HG02973 (cell line): Measurements from ENCODE around the gene PLS3.

Source experiments
- ATAC-seq: cut with Tn5 transposase; IDR thresholded peaks from one replicate; pipeline ENCODE4 v1.9.1; 2021; ENCODE audit warnings: moderate library complexity; ENCODE audit not compliant: unreplicated experiment

Gene PLS3

GRCh38 chrX:115564243-115564642 is 3.3 kb downstream of the PLS3 start:
- ATAC-seq: no peak

DNA sequence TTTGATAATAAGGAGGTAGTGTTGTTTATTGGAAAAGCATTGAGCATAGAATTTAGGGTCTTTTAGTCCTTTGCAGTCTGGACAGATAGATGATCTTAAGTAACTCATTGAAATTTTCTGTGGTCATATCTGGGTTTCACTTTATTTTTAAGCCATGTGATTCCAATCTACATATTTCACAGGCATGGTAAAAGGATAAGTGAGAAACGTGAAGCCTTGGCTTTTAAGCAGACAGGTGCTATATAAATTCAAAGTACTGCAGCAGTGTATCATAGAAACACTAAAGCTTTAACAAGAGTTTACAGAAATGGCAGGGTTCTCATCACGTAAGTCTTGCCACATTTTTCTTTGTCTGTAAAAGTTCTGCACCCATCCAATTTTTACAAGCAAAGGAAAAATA is 4.9 kb downstream of the PLS3 start:
- no peak for ATAC-seq

DNA sequence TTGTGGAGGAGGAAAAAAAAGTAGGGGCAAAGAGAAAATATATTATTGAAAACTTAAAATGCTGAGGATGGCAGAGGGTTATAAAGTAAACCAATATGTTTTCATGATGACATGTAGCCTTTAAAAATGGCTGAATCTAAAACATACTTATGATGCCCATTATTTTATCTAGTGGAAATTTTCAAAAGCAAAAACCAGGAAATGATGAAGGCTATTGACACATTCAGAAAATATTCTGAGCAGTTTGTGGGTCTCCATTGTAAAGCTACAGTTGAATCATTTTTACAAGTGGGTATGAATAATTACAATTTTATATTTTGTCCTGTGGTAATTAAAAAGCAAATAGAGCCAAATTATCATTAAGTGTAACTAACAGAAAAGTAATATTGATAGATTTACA is 10.7 kb downstream of the PLS3 start:
- ATAC-seq: no peak

DNA sequence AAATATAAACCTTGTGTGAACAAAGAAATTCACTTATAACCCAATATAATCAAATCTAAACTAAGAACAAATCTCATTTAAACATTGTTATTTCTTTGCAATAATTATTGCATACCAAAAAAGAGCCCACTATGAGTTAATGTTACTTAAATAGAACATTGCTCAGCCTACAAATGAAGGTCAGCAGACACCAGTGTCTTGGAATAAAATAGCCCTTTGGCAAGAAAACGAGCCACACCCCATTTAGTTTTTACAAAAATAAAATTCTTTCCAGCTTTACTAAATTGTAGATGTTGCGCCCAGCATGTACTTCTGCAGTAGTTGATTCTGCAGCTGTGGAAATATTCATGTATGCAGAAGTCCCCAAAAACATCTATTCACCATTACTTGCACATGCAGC is 12.2 kb downstream of the PLS3 start:
- ATAC-seq: no peak

GRCh38 chrX:115576676-115577075 is 15.7 kb downstream of the PLS3 start:
- no peak for ATAC-seq

GRCh38 chrX:115579327-115579726 is 18.4 kb downstream of the PLS3 start:
- no peak for ATAC-seq

DNA sequence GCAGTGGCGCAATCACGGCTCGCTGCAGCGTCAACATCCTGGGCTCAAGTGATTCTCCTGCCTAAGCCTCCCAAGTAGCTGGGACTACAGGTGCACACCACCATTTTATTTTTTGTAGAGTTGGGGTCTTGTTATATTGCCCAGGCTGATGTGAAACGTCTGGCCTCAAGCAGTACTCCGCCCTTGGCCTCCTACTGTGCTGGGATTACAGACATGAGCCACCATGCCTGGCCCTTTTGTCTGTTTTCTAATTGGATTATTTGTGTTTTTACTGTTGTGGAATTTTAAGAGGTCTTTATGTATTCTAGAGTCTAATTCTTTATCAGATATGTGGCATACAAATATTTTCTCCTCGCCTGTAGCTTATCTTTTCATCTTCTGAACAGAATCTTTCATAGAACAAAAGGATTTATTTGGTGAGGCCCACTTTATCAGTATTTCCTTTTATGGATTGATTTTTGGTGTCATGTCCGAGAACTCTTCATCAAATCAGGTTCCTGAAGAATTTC is 18.9 kb downstream of the PLS3 start:
- no peak for ATAC-seq

DNA sequence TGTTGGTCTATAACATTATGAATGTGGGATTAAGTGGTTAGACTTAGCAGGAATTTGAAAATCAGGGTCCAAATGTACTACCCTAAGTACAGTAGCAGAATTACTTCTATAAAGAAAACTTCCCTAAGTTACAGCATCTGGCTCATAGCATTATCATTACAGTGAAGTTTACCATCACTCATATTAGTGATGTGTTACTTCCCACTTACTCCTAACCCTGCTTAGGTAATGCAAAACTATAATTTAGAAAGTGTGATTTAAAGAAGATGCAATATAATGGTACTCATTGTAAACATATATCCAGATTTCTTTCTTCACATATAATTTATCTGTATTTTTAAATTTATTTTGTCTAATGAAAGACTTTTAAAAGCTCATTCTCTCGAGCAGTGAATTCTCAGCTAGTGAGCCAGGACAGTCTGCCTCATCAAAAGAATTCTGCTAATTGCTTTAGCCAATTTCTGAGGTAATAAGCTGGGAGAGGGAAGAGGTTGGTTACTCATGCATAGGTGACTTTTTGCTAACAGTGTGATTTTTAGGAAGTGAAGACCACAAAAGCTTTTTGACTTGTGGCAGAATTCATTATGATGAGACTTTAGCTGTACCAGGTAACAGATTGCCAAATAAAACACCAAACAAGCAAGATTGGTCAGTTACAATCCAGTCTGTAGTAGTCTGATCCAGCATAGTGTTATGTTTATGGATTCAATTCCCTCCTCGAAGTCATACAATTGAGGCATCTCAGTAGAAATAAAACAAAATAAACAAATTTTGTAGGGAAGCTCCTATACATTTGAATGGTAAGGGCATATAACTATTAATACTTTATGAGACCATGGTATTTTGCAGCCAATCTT is 21.0 kb downstream of the PLS3 start:
- no peak for ATAC-seq

DNA sequence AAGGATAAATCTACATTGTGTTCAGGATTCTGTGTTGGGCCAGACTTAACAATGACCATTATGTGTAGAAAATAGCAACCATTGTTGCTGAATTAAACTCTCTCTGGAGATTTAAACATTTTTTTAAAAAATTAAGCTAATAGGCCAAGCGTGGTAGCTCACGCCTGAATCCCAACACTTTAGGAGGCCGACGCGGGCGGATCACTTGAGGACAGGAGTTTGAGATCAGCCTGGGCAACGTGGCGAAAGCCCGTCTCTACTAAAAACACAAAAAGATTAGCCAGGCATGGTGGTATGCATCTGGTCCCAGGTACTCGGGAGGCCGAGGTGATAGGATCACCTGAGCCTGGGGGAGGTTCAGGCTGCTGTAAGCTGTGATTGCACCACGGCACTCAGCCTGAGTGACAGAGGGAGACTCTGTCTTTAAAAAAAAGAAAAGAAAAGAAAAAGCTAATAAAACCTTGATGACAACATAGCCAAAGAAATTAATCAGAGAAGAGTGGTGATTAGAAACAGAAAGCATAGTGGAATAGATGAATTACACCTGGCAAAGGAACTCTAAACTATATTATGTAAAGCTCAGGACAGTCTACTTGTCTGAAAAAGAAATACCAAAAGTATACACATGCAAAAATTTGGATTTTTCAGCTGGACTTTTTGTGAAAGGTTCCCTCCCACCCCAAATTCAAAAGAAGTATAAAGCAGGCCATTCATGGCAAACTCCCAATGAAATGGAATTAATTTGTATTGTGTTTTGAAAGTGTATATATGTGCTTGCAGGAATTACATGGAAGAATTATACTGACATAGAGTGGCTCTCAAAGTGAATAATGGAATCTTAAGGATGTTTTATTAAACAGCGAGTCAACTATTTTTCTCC is 21.9 kb downstream of the PLS3 start:
- no peak for ATAC-seq

GRCh38 chrX:115583496-115584004 is 22.6 kb downstream of the PLS3 start:
- ATAC-seq: no peak

- peak; percentile 86 for ATAC-seq
These were observed 23.7 kb downstream of the PLS3 start for GRCh38 chrX:115584696-115585095.

- ATAC-seq: no peak
These were observed 27.2 kb downstream of the PLS3 start for GRCh38 chrX:115588179-115588578.

DNA sequence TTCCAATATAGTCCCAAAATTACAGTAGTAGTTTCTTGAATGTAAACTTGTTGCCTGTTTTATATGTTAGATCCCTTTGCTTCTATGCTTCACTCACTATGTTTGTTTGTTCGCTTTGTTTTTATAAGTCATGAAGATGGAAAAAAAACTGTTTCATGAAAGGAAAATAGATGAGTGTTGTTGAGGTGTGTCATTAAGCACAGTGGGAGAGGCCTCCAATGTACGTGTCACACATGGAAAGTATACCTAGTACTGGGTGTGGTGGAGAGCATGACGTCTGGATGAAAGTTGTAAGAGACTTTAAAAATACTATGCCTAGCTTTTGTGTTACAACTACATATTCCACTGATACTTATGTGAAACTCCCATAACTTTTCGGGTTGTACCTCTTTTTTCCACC is 28.4 kb downstream of the PLS3 start:
- no peak for ATAC-seq

- ATAC-seq: no peak
These were observed 30.4 kb downstream of the PLS3 start for GRCh38 chrX:115591420-115591819.

GRCh38 chrX:115591856-115592842 is 31.2 kb downstream of the PLS3 start:
- ATAC-seq: no peak

DNA sequence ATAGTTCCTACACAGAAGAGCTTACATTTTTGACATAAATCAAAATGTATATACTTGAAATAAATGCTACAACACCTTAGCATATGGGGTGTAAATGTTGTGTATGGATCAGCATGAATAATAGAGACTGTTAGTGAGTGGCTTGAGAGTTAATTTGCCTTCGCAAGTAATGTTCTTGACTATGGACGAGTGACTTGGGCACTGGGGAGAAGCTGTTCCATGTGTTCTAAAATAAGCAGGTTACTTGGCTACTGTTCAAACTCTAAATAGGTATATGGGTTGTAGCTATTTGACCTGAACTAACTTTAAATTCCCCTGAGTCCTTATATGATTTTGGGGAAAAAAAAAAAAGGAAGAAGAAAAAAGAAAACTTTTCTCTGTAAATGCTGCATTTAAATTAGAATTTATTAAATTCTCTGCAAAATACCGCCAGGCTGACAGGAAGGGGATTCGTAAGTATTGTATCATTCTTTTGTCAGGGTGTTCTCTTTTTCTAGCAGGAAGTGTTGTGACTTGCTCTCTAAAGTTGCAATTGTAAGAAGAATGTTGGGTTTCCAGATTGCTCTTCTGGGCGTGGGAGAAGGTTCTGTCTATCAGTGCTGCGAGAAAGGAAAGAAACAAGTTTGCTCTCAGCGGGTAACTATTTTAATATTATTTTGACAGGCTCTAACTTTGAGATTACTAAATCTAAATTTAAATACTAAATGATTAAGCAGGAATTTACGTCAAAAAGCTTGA is 32.2 kb downstream of the PLS3 start:
- no peak for ATAC-seq

GRCh38 chrX:115595049-115595448 is 34.1 kb downstream of the PLS3 start:
- no peak for ATAC-seq

DNA sequence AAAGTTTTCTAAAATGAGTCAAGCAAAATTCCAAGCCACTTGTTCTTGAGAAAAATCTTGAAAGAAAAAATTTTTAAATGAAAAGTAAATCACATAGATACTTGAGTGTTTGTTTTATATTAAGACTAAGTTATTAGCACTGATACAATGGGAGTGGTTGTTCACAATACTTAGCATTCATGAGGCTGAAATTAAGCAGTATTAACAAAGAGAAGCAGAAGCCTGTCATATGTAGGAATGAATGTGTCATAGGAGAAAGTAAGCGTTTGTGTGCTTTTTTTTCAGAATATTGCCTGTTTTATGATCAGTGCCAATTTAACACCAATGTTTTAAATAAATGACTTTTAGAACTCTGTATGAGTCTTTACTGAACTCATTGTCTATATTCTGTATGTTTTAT is 37.6 kb downstream of the PLS3 start:
- ATAC-seq: no peak

DNA sequence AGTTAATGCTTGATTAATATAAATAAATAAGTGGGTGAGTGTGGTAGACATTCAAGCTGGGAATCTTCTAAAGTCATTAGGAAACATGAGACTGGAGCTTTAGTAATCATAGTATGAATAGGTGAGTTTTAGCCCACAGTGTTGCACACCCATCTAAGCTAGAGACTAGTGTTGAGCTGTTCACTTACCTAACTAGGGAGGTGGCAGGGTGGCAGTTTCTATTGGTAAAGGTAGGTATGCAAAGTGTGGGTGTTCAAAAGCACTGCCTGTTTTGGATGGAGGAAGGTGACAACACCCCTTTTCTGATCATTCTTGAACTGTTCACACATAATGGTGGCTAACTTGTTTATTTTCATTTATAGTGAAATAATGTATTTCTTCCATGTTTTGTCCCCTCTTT is 41.3 kb downstream of the PLS3 start:
- no peak for ATAC-seq
